A673 (cell line): ENCODE measurements around the gene BTC. TPM values are rescaled to one million over a fixed set of nuclear protein-coding genes. Genes with fewer than 3 reads are reported as not detected.
"Not testable (repeated sequence)": the region's sequence is repeated elsewhere in the genome, so short reads cannot be mapped to it uniquely, and the experiment has no call there.

ENCODE experiments used
- BruUV-seq: library from RNA; stranded (reverse); fragments of 400-500 nt; replicated peaks from 2 replicates; lab custom pipeline; 2021; lab: Mats Ljungman, UMichigan
- CTCF ChIA-PET: fragments of 300-600 bp; sonication (Branson Sonifier 250); formaldehyde crosslinking; loops from one replicate; lab custom pipeline; 2022; ENCODE audit warnings: antibody characterized with exemption; lab: Charles Lee
- POLR2A ChIA-PET: fragments of 300-600 bp; sonication (Branson Sonifier 250); formaldehyde crosslinking; loops from one replicate; lab custom pipeline; 2022; ENCODE audit warnings: antibody characterized with exemption; ENCODE audit not compliant: low non-redundant PET; lab: Charles Lee
- DNase-seq: peaks from one replicate; pipeline ENCODE4 v3.0.0-alpha.2; 2015; ENCODE audit warnings: low spot score
- H3K27ac ChIP-seq: fragments of 200-600 bp; sonication (generic); 2 replicates; pipeline ENCODE4 v1.5.1; 2016; ENCODE audit warnings: mixed run types, low read depth, mild to moderate bottlenecking, mixed read lengths, antibody characterized with exemption, low read length; ENCODE audit not compliant: poor library complexity, severe bottlenecking
- H3K27me3 ChIP-seq: fragments of 200-600 bp; sonication (generic); replicated peaks from 2 replicates; pipeline ENCODE4 v1.6.1; 2017; ENCODE audit warnings: mixed run types, low read depth, mild to moderate bottlenecking, mixed read lengths, antibody characterized with exemption, low read length; ENCODE audit not compliant: insufficient read depth, poor library complexity
- H3K36me3 ChIP-seq: fragments of 200-600 bp; sonication (generic); 2 replicates; pipeline ENCODE4 v1.6.1; 2016; ENCODE audit warnings: mixed run types, mild to moderate bottlenecking, mixed read lengths, antibody characterized with exemption, low read length; ENCODE audit not compliant: insufficient read depth, poor library complexity, severe bottlenecking
- H3K4me1 ChIP-seq: fragments of 200-600 bp; sonication (generic); 2 replicates; pipeline ENCODE4 v1.6.1; 2017; ENCODE audit warnings: mixed run types, mild to moderate bottlenecking, mixed read lengths, antibody characterized with exemption, low read length; ENCODE audit not compliant: insufficient read depth, poor library complexity, severe bottlenecking
- H3K4me3 ChIP-seq: fragments of 200-600 bp; sonication (generic); 2 replicates; pipeline ENCODE4 v1.5.1; 2016; ENCODE audit warnings: low read depth, mixed run types, mild to moderate bottlenecking, mixed read lengths, low read length; ENCODE audit not compliant: poor library complexity, severe bottlenecking
- H3K9me3 ChIP-seq: fragments of 200-600 bp; sonication (generic); 2 replicates; pipeline ENCODE4 v1.6.1; 2016; ENCODE audit warnings: mixed run types, low read depth, mild to moderate bottlenecking, mixed read lengths, antibody characterized with exemption, low read length; ENCODE audit not compliant: poor library complexity, severe bottlenecking
- CTCF ChIP-seq: fragments of 300-800, 200-600 bp; sonication (generic); conservative IDR thresholded peaks from 2 replicates; pipeline ENCODE4 v1.5.1; 2017; ENCODE audit warnings: low read depth, mild to moderate bottlenecking, antibody characterized with exemption, low read length, moderate library complexity, mixed read lengths
- EZH2 ChIP-seq: fragments of 200-600 bp; sonication (generic); IDR thresholded peaks from 2 replicates; pipeline ENCODE4 v1.6.1; 2017; ENCODE audit warnings: borderline replicate concordance, low read depth, mild to moderate bottlenecking, mixed read lengths, antibody characterized with exemption, low read length; ENCODE audit not compliant: poor library complexity, severe bottlenecking
- intact Hi-C: fragments of 100-400 bp; cut with micrococcal nuclease; formaldehyde crosslinking; loops from one replicate; pipeline ENCODE4 v1.10.0; 2022; ENCODE audit not compliant: unreplicated experiment
- total RNA-seq: library from RNA; stranded (reverse); gene quantifications from 2 replicates; pipeline ENCODE4 v1.2.3, GENCODE V29; 2021

Gene BTC
- total RNA-seq, 1 experiment from 2014 or later, result 0.11 TPM

- H3K27ac ChIP-seq, result no peak overlapping the region
- no peaks in the 10 kb centered on the region for H3K9me3 ChIP-seq
- ChIA-PET POLR2A (no interaction called here), CTCF (no interaction called here)
- intact Hi-C loops, result no loop called here
- H3K4me3 ChIP-seq, result no peak overlapping the region
- TF ChIP-seq EZH2, result no peak
- TF ChIP-seq CTCF, result no peak
- no peaks in the 10 kb centered on the region for H3K36me3 ChIP-seq
- H3K27me3 ChIP-seq, result no peaks in the 10 kb centered on the region
- no peak for DNase-seq
- no TSS peak for BruUV-seq
- no peaks in the 10 kb centered on the region for H3K4me1 ChIP-seq
Measured at GRCh38 chr4:74821541-74821940, 27.2 kb upstream of the BTC start.

GRCh38 chr4:74814052-74814451, 19.7 kb upstream of the BTC start:
- intact Hi-C loops, result no loop called here
- POLR2A ChIA-PET, result no interaction called here
- Histone ChIP-seq H3K27ac (no peak overlapping the region), H3K36me3 (no peaks in the 10 kb centered on the region), H3K4me3 (no peak overlapping the region), H3K9me3 (no peaks in the 10 kb centered on the region), H3K4me1 (no peaks in the 10 kb centered on the region), H3K27me3 (no peaks in the 10 kb centered on the region)
- TF ChIP-seq EZH2 (no peak), CTCF (no peak)
- no peak for DNase-seq
- CTCF ChIA-PET, result no interaction called here
- BruUV-seq, result no TSS peak

- H3K27me3 ChIP-seq, DNase-seq, H3K4me1 ChIP-seq, H3K27ac ChIP-seq, intact Hi-C loops, BruUV-seq, H3K36me3 ChIP-seq, POLR2A ChIA-PET, H3K9me3 ChIP-seq, CTCF ChIA-PET, H3K4me3 ChIP-seq: not testable (repeated sequence)
Measured at GRCh38 chr4:74812056-74812455, 17.7 kb upstream of the BTC start.

GRCh38 chr4:74805601-74806000, 11.3 kb upstream of the BTC start:
- Histone ChIP-seq H3K27me3 (no peaks in the 10 kb centered on the region), H3K27ac (no peak overlapping the region), H3K4me1 (no peaks in the 10 kb centered on the region), H3K4me3 (no peak overlapping the region), H3K36me3 (no peaks in the 10 kb centered on the region), H3K9me3 (no peaks in the 10 kb centered on the region)
- ChIA-PET POLR2A (no interaction called here), CTCF (no interaction called here)
- no TSS peak for BruUV-seq
- intact Hi-C loops, result no loop called here
- TF ChIP-seq CTCF, result no peak
- no peak for TF ChIP-seq EZH2
- DNase-seq, result peak; percentile 10
